Testis (tissue), 3 donors: ENCODE measurements around the gene GRIK4. TPM values are rescaled to one million over a fixed set of nuclear protein-coding genes. Genes with fewer than 3 reads are reported as not detected.

Source experiments
- DNase-seq: peaks from one replicate; pipeline ENCODE4 v3.0.0-alpha.2; 2019
- H3K27ac ChIP-seq, 2 donors: fragments of 200-600 bp; sonication (generic); one replicate each; pipeline ENCODE4 v1.5.1; 2019
- H3K27me3 ChIP-seq: fragments of 200-600 bp; sonication (generic); one replicate; pipeline ENCODE4 v1.5.1; 2019
- H3K36me3 ChIP-seq: fragments of 200-600 bp; sonication (generic); one replicate; pipeline ENCODE4 v1.5.1; 2017; ENCODE audit warnings: low read depth; ENCODE audit errors: missing control alignments
- H3K4me1 ChIP-seq: fragments of 200-600 bp; sonication (generic); one replicate; pipeline ENCODE4 v1.5.1; 2019
- H3K4me3 ChIP-seq, 2 donors: fragments of 200-600 bp; sonication (generic); one replicate each; pipeline ENCODE4 v1.5.1; 2017 to 2019
- H3K9me3 ChIP-seq: fragments of 200-600 bp; sonication (generic); one replicate; pipeline ENCODE4 v1.5.1; 2017
- CTCF ChIP-seq, 3 experiments: fragments of 450-650 bp in 2 of 3; fragments of 200-600 bp in 1 of 3; sonication (generic) in 1 of 3; IDR thresholded peaks; one replicate each; pipeline ENCODE4 v1.5.1; 2016 to 2019; ENCODE audit warnings: antibody characterized with exemption in 3 of 3, mild to moderate bottlenecking in 2 of 3, moderate library complexity in 1 of 3
- POLR2A ChIP-seq: fragments of 450-650 bp; IDR thresholded peaks from one replicate; pipeline ENCODE4 v1.6.1; 2017; ENCODE audit warnings: antibody characterized with exemption, mild to moderate bottlenecking, moderate library complexity
- WGBS, 2 donors: methylation state at CpG; one replicate each; pipeline ENCODE4 v1.1.5; 2018; 5-methylcytosine and 5-hydroxymethylcytosine counted together
- intact Hi-C: fragments of 100-400 bp; cut with DNase I; formaldehyde crosslinking; loops from one replicate; pipeline ENCODE4 v1.15.1; 2023; ENCODE audit warnings: low total_unique reads
- polyA plus RNA-seq: library from polyadenylated mRNA; stranded (reverse); fragments of 350-450 nt; fragmentation: Illumina TruSeq; extraction: RNeasy Lipid Tissue Mini Kit (QIAGEN cat#74804); gene quantifications from one replicate; pipeline ENCODE4 v1.2.3, GENCODE V29; 2014; ENCODE audit warnings: low read depth, low replicate concordance; ENCODE audit not compliant: insufficient read depth
- total RNA-seq, 2 donors: library from RNA; depleted of rRNA; stranded (reverse); fragments of >200 nt; gene quantifications; one replicate each; pipeline ENCODE4 v1.2.3, GENCODE V29; 2016

The GRIK4 gene
- total and polyA plus RNA-seq, 3 donors from 2014 or later: 2.6 to 3.0 (median 2.6) TPM

GRCh38 chr11:120539667-120540369 is 28.3 kb downstream of the GRIK4 start:
- TF ChIP-seq POLR2A (no peak), CTCF (IDR thresholded peaks at IDR 0.05) (no peak)
- no peak for DNase-seq
- Histone ChIP-seq H3K27me3 (no peaks in the 10 kb centered on the region), H3K36me3 (no peaks in the 10 kb centered on the region), H3K4me3 (no peak overlapping the region), H3K9me3 (no peaks in the 10 kb centered on the region), H3K27ac (no peak overlapping the region), H3K4me1 (no peaks in the 10 kb centered on the region)
- WGBS, 2 donors: 77 to 86% methylated on average over 9 of the region's 9 CpGs
- intact Hi-C loops: loop anchor here (2.0 kb wide), 1 partner anchor 49 kb away; no protein-coding TSS in a partner anchor

GRCh38 chr11:120540744-120541465 is 29.4 kb downstream of the GRIK4 start:
- Histone ChIP-seq H3K9me3 (no peaks in the 10 kb centered on the region), H3K4me3 (no peak overlapping the region), H3K27me3 (no peaks in the 10 kb centered on the region), H3K36me3 (no peaks in the 10 kb centered on the region), H3K4me1 (no peaks in the 10 kb centered on the region), H3K27ac (no peak overlapping the region)
- TF ChIP-seq POLR2A (no peak), CTCF (IDR thresholded peaks at IDR 0.05) (no peak)
- intact Hi-C loops: loop anchor here (2.0 kb wide), 1 partner anchor 50 kb away; no protein-coding TSS in a partner anchor
- WGBS, 2 donors: 52 to 79% methylated on average over 8 of the region's 8 CpGs
- no peak for DNase-seq

- WGBS, 2 donors: 94 to 97% methylated on average over 6 of the region's 6 CpGs
- no peak overlapping the region for H3K4me3 ChIP-seq
- no peak for TF ChIP-seq POLR2A
- TF ChIP-seq CTCF (IDR thresholded peaks at IDR 0.05): no peak
- intact Hi-C loops: no loop called here
- no peaks in the 10 kb centered on the region for H3K27me3 ChIP-seq
- no peaks in the 10 kb centered on the region for H3K36me3 ChIP-seq
- no peaks in the 10 kb centered on the region for H3K9me3 ChIP-seq
- no peak overlapping the region for H3K27ac ChIP-seq
- H3K4me1 ChIP-seq: peaks cover 6% of the 10 kb centered on the region
- DNase-seq: no peak
These were observed 32.1 kb downstream of the GRIK4 start for GRCh38 chr11:120543521-120544215.

GRCh38 chr11:120545813-120546212 is 34.3 kb downstream of the GRIK4 start:
- 77 to 80% methylated on average over 7 of the region's 7 CpGs for WGBS, 2 donors
- intact Hi-C loops: no loop called here
- H3K4me3 ChIP-seq: no peak overlapping the region

More at GRCh38 chr11:120545813-120546212, 34.3 kb downstream of the GRIK4 start:
- no peaks in the 10 kb centered on the region for H3K36me3 ChIP-seq
- DNase-seq: no peak
- H3K27ac ChIP-seq: no peak overlapping the region
- peaks cover 6% of the 10 kb centered on the region for H3K4me1 ChIP-seq
- H3K9me3 ChIP-seq: no peaks in the 10 kb centered on the region
- no peak for TF ChIP-seq POLR2A
- no peak for TF ChIP-seq CTCF (IDR thresholded peaks at IDR 0.05)
- H3K27me3 ChIP-seq: no peaks in the 10 kb centered on the region
